Right lung (tissue), 10 donors: ENCODE measurements around the gene ATP2A1. TPM values are rescaled to one million over a fixed set of nuclear protein-coding genes. Genes with fewer than 3 reads are reported as not detected.

Experiments used
- DNase-seq, 2 donors: peaks; one replicate each; pipeline ENCODE4 v3.0.0-alpha.2; 2013
- long read RNA-seq, 8 donors: transcript quantifications; one replicate each; lab custom pipeline, GENCODE V29; 2026
- polyA plus RNA-seq, 5 donors: library from polyadenylated mRNA; unstranded; fragments of 120-200 nt; gene quantifications; one replicate each; pipeline versions ENCODE4 v1.2.1 to v1.2.3, GENCODE V29; 2013; ENCODE audit warnings: inconsistent platforms in 1 of 5, low replicate concordance in 1 of 5; ENCODE audit not compliant: insufficient read length in 5 of 5, insufficient read depth in 1 of 5

Gene ATP2A1
- polyA plus RNA-seq, result 10 to 100 TPM in 1 of 5 donors, 1 to 10 TPM in 4; 2.2 to 25.4 (median 2.8) TPM
- long read RNA-seq, donor 1, partial matches to known transcripts, result 20 of 20 reads
- long read RNA-seq, donor 1, other reads (novel, unspliced or antisense), result 0 of 20 reads
- long read RNA-seq, donor 2, partial matches to known transcripts, result 11 of 11 reads
- long read RNA-seq, donor 2, other reads (novel, unspliced or antisense), result 0 of 11 reads
- long read RNA-seq, donor 3, partial matches to known transcripts, result 39 of 39 reads
- long read RNA-seq, donor 3, other reads (novel, unspliced or antisense), result 0 of 39 reads
- long read RNA-seq, donor 4, result 0 reads
- long read RNA-seq, donor 5, partial matches to known transcripts, result 7 of 7 reads
- long read RNA-seq, donor 5, other reads (novel, unspliced or antisense), result 0 of 7 reads
- long read RNA-seq, donor 6, partial matches to known transcripts, result 0 of 5 reads
- long read RNA-seq, donor 6, other reads (novel, unspliced or antisense), result 5 of 5 reads
- long read RNA-seq, donor 7, result 0 reads
- long read RNA-seq, donor 8, result 0 reads

DNA sequence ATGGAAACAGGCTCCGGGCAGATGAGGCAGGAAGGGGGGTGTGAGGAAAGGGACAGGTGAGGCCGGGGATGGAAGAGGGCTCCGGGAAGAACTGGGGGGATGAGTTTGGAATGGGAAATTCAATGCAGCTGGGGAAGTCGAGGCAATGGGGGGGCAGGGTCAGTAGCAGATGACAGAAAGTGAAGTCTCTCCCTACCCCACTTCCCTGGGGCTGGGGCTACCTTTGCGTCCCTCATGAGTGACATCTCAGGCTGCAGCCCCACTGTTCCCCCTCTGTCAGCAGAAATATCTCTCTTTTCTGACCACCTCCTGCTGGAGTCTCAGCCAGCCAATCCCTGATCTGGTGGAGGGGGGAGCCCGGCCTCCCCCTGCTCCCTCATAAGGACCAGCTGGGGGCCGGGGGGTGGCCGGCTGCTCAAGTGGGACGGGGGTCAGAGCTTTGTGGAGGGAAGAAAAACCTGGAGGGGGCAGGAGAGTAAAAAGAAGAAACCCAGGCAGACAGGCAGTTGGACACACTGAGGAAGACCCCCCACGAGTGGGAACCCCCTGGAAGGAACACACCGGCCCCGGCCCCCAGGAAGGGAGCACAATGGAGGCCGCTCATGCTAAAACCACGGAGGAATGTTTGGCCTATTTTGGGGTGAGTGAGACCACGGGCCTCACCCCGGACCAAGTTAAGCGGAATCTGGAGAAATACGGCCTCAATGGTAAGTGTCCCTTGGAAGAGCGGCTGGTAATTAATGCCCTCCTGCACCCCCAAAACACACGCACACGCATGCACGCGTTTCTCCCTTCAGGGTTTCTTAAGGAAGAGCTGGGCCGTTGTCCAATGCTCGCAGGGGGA, at the start of gene ATP2A1:
TSS of gene ATP2A1 (plus strand) at position 406 of the 844 bp plus-strand sequence. CDS start at position 590, 184 bp downstream.
- no peak for DNase-seq

GRCh38 chr16:28829747-28830146, 48.5 kb upstream of the ATP2A1 start:
- DNase-seq, result no peak

DNA sequence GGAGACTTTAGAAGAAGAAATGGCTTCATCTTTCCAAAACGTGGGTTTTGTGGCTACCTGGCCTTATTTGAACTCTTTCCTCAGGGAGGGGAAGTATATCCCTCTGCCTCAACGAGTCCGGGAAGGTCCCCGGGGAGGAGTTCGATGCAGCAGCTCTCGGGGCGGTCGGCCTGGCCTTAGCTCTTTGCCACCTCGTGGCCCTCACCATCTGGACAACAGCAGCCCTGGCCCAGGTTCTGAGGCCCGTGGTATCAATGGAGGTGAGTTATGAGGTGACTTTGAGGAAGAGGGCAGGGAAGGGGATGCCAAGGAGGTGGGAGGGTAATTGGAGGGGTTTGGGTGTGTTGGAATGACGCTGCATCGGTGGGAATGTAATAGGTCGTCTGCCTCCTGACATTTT, 47.8 kb upstream of the ATP2A1 start:
- no peak for DNase-seq

GRCh38 chr16:28834349-28834748, 43.9 kb upstream of the ATP2A1 start:
- DNase-seq, result no peak

GRCh38 chr16:28834873-28835863, 43.1 kb upstream of the ATP2A1 start:
- DNase-seq, result no peak

DNA sequence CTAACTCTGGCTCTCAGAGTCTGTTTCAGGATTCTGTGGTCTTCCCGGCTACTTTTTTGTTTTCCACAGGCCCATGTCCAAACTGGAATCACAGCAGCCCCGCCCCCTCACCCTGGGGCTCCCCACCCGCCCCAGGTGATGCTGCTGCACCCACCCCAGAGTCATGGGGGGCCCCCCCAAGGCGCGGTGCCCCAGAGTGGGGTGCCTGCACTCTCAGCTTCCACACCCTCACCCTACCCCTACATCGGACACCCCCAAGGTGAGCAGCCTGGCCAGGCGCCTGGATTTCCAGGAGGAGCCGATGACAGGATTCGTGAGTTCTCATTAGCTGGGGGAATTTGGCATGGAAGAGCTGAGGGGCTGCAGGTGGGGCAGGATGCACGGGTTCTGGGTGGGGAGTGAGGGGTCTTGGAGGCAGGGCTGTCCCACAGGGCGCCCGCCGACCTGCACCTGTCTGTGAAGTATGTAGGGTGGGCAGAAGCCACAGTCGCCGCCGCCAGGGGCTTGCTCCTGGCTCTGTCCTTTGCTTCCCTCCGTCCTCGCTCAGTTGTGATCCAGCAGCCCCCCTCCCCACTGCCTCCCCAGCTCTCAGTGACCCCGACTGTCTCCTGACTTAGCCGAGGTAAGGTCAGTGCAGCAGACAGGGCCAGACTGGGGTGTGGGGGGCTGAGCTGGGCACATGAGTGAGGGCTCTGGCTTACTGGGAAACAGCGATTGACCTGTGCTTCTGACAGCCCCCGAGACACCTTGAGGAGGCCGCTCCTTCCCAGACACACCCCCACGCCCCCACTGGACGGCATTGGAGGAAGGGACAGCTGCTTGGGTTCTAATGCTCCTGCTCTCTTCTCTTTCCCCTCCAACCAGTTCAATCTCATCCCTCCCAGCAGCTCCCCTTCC, 42.2 kb upstream of the ATP2A1 start:
- DNase-seq, result no peak

GRCh38 chr16:28836761-28837064, 41.6 kb upstream of the ATP2A1 start:
- DNase-seq, result no peak

GRCh38 chr16:28837672-28838557, 40.4 kb upstream of the ATP2A1 start:
- no peak for DNase-seq

DNA sequence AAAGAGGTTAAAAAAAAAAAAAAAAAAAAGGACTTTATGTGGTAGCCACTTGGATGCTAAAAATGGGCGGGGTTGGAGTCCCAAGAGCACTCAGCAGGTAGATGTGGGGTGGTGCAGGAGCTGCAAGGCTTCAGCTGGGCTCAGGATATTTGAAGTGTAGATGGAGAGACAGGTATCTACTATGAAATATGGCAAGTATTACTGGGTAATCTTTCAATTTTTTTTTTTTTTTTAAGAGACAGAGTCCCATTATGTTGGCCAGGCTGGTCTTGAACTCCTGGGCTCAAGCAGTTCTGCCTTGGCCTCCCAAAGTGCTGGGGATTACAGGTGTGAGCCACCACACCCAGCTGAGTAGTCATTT, 39.8 kb upstream of the ATP2A1 start:
- no peak for DNase-seq

- no peak for DNase-seq
These were observed 39.2 kb upstream of the ATP2A1 start for GRCh38 chr16:28839004-28839639.

DNA sequence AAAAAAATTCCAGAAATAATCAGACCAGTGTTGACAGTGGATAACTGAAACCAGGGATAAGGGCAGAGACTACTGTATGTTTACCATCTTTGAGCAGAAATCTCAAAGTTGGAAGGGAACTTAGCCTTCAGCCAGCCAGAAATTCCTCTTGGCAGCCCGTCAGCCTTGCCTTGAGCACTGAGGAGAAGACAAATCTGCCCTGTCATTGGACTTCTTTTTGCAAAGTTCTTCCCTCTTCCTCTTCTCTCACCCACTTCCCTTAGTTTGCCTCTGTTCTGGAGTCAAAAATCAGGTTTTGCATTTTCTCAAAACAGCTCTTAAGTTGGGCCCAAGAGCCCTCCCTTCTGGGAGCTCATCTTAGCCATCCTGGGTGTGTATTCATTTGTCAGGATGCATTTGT, 38.4 kb upstream of the ATP2A1 start:
- DNase-seq, result no peak

- DNase-seq, result no peak
These were observed 35.6 kb upstream of the ATP2A1 start for GRCh38 chr16:28842696-28843095.

DNA sequence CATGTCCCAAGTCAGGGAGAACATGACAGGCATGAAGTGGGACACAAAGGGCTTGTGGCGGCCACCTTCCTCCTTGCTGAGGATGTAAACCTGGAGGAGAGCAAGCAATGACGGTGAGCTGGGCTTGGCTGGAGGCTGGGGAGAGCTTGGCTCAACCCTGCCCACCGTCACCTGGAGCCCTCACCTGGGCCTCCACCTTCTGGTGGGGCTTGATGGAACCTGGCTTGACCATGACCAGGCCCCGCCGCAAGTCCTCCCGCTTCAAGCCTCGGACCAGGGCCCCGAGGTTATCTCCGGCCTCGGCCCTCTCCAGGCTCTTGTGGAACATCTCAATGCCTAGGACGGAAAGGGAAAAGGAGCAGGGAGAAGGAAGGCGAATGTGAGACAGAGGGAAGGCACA, 34.5 kb upstream of the ATP2A1 start:
- DNase-seq, result no peak

GRCh38 chr16:28844226-28844885, 33.9 kb upstream of the ATP2A1 start:
- DNase-seq, result no peak

DNA sequence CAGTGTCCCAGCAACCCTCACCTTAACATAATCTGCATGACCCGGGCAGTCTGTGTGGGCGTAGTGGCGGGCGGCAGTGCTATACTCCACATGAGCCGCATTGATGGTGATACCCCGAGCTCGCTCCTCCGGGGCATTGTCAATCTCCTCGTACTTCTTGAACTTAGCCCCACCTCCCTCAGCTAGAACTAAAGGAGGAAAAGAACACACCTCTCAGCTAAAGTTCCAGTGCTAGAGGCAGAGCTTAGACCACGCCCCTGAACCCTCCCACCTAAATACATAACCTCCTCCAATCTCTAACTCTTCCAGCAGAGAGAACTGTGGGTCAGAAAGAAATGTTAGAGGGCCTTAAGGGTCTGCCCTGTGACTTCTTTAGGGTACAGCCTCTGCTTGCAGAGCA, 33.0 kb upstream of the ATP2A1 start:
- no peak for DNase-seq

GRCh38 chr16:28845761-28846079, 32.6 kb upstream of the ATP2A1 start:
- DNase-seq, result no peak

- DNase-seq, result peak; percentile 98
These were observed 32.0 kb upstream of the ATP2A1 start, which contains the start of gene TUFM for GRCh38 chr16:28846080-28846932. Gene TUFM, minus strand, starts transcription at chr16:28846348. Its CDS starts 79 bp downstream, at chr16:28846269.

- no peak for DNase-seq
These were observed 31.4 kb upstream of the ATP2A1 start for GRCh38 chr16:28846933-28847273.
